ENCODE results near the gene GRIK3.
"Not testable (repeated sequence)": the region's sequence is repeated elsewhere in the genome, so short reads cannot be mapped to it uniquely, and the experiment has no call there.

The GRIK3 gene

DNA sequence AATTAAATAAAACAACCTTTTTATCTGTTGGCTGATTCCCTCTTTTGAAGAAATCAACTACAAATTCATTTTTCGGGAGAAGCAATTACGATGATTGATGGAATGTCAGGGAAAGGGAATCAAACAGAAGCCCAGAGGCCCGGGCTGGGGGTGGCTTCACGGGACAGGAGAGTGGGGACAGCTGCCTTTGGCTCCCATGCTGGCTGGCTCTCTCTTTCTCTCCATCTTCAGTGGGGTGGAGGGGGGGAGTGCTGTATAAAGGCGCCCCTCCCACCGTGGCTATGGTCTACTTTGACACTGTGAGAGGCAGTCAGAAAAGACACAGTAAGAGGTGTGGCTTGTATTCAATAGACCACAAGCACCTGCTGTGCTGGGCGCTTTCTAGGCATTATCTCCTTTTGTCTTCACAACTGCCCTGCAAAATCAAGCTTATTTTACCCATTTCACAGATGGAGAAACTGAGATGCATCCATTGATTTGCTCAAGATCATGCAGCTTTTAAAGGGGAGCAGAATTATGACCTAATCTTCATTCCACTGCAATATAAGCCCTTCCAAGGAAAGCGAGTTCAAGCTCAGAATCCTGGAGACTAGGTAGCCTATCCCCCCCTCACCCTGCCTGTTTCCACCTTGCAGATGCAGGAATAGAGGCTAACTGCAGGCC, 92.9 kb downstream of the GRIK3 start:
- no peak for DNase-seq

DNA sequence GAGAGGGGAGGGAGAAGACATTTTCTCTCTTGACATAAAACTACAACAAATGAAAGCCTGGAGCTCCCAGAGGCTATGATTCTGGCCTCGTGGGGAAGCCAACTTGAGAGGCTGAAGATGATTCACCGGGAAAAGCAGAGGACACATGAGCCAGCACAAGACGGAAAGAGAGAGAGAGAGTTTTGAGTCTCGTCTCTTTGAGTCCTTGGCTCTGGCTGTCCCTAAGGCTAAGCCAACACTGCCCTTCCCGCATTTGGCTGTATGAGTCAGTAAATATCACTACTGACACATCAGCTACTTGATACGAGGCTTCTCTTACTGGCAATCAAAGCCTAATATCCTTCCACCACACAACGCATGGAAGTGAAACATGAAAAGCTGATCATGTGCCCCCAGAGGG, 95.5 kb downstream of the GRIK3 start:
- DNase-seq: peak in 1 of 14 donors; percentile 31

DNA sequence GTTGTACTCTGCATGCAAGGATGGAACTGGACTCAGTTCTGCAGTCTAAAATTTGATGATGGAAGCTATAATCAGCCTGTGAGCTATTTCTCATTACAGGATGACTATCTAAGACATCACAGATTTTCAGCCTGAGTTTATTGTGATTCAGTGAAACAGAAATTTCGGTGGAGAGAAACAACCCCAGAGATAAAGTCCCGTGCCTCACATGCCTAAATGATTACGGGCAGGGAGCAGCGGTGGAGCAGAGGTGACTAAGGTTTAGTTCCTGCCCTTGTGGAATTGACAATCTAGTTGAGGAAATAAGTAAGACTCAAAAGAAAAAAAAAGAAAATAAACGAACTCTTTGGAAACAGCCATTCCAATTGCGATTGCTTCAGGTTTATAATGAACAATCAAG, 96.9 kb downstream of the GRIK3 start:
- no peak for DNase-seq

DNA sequence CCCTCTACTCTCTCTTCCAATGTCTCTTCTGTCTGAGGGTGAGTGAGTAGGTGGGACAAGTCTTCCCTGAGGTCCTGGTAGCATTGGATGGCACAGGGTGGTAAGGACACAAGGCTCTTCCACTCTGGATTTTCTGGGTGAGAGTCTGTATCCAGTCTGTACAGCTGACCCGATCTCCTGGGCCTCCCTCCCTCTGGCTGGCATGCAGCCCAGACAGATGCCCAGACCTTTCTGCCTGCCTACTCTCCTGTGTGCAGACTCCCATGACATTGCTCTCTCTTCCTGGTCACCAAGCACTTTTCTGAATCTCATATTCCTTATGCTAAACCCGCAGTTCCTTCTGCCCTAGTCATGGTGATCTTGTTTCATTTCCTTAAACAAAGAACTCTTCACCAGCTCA, 100.3 kb downstream of the GRIK3 start:
- no peak for DNase-seq

DNA sequence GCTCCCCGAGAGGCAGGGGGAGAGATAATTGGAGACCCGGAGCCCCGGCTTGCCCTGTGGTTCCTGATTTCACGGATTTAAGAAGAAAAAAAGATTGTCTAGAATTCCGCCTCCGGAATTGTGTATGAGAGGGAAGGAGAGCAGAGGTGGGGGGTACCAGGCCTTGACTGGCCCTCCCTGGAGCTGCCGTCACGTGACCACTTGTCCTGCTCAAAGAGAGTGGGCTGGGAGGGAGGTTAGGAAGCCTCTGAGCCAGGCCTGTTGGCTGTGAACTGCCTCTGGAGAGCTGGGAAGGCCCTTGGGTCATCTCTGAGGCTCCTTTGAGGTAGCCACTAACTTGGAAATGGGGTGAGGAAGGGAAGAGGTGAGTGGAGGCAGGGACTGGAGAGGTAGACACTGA, 106.5 kb downstream of the GRIK3 start:
- no peak for DNase-seq

DNA sequence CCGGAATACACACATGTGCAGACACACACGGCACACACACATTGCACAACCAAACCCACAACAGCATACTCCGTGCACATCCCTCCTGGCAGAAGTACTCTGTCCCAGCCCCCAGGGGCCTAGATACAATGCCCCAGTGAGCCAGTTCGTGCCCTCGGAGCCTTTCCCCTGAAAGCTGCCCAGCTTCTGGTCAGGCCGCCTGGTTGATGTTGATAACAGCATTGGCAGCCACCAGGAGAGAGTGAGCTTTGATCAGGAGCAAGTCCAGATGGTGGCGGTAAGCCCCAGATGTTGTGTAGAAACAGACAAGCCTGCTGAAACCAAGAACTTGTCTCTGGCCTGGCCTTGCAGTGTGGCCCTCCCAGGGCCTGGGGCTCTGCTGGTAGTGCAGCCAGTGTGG, 109.1 kb downstream of the GRIK3 start:
- no peak for DNase-seq

DNA sequence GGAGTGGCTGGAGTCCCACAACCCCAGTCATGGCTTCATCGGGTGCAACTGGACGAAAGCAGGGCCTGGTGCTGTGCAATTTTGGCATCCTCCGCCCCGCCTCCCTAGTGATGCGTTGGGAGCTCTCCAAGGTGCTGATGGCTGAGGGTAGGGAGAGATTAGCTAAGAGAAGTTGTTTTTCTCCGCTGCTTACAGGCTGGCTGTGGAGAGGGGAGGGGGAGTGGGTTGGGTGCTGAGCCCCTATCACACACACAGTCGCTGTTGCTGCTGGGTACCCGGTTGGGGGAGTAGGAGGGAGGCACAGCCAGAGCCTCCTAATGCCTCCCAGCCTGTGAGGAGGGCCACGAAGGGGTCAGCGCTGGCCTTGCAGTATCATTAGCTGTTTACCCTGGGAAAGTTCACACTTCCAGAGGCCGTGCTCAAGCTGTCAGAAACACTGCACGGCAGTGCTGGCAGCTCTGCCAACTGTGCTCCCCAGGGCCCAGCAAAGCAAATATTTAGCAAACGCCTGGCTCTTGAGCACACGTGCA, 110.0 kb downstream of the GRIK3 start:
- peak in 10 of 14 donors; percentile 1 to 51 (median 8) for DNase-seq

DNA sequence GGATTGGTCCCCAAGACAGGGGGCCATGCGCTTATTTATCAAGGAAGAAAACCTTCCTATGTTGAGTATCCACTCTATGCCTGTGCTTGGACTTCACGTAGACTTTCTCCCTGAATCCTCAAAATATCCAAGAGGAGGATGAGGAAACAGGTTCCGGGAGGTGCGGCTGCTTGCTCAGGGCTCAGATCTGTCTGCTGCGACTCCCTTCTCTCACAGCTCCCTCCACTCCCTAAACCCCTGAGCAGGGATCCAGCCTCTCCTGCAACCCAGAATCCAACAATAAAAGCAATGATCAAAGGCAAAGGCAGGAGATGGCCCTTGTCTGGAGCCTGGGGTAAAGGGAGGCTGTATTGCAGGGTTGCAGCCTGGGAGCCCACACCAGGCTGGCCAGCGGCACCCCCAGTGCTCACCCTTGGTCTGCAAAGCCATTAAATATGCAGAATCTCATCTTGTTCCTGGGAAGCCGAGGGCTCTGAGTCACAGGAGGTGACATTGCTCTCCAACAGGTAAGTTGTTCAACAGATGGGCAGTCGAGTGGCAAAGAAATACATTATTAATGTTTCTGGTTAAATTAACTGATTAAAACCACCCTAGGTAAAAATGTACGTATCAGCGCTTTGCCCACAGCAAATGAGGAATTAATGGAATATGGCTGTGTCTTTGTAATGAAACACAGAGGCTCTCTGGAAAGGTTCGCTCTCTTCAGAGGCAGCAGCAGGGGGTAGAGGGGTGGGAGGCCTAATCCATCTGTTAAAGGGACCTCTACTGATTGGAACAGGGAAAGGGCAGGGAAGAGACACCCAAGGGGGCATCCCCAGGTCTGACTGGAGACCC, 111.5 kb downstream of the GRIK3 start:
- DNase-seq: no peak

DNA sequence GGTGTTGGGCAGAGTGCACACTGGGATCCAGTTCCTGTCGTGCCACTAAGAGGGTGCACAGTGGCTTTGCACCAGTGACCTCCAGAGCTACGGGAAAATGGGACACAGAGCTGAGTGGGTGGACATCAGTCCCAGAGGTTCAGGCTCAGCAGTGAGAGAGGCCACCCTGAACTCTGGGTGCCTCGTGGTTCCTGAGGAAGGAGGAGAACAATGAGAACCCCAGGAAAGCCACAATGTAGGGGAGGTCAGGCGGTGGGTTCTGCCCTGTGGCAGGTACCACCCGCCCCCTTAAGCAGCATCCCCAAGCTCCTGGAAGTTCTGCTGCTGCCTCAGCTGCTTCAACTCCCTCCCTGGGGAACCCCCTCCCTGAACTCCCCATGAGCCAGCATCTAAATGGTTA, 112.2 kb downstream of the GRIK3 start:
- no peak for DNase-seq

DNA sequence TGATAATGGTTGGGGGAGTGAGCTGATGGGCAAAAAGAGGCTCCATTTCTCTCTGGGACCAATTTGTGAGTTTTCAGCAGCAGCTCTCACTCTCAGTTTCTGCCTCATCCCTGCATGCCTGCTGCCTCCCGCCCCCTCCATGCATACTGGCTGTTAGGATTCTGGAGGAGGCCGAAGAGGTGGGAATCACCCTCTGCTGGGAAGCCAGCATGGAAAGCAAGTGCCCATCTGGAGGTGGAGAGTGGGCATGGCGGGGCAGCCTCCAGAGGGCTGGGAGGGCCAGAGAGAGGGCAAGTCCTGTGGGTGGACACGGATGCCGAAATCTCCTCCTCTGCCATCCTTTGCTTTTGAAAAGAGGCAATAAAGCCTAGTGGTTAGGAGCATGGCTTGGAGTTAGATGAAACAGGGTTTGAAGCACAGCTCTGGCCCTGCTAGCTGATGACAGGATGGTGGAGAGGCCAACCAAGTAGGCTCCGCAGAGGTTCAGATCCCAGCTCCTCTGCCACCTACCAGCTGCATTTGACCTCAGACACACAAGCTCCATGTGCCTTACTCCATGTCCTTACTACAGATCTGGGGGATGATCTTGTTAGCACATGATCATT, 113.4 kb downstream of the GRIK3 start:
- no peak for DNase-seq

DNA sequence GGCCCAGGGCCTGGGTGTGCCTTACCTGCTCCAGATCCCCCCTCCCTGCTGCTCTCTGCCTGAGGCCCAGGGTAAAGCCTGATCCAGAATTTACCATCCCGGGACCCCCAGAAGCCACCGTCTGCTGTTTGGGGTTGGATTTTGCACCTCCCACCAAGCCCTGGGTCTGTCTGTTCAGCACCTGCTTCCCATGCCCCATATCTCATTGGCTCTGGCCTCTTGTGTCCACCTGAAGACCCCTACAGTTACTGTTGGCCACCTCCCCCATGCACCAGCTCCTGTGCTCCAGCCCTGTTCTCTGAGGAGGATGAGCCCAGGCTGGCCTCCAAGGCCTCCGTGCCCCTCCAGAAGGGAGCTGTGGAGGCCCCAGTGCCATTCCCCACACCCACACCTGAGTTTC, 113.9 kb downstream of the GRIK3 start:
- no peak for DNase-seq

DNA sequence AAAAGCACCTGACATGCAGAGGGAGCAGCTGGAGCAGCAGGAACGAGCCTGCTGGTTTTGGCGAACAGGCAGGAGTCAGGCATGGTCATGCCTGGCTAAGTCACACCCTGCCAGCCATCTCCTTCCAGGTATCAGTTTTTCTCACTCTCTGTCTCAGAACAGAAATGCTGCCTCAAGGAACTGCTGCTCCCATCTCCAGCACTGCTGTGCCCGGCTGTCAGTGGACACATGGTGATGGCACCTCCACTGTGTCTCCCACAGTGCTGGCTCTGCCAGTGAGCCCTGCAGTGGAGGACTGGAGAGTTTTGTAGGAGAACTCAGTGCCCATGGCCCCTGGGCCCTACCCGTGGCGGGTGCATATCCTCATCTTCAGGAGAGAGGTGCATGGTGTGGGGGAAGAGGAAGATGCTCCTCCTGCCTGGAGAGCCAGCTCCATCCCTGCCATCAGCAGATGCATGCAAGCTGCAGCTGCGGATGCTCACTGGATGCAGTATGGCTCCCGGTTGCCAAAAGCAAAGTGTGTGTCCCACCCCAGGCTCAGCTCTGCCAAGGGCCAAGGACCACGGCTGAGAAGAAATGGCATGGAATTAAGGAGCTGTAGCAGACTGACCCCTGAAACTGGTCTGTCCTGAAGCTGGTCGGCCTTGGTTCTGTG, 114.7 kb downstream of the GRIK3 start:
- no peak for DNase-seq

DNA sequence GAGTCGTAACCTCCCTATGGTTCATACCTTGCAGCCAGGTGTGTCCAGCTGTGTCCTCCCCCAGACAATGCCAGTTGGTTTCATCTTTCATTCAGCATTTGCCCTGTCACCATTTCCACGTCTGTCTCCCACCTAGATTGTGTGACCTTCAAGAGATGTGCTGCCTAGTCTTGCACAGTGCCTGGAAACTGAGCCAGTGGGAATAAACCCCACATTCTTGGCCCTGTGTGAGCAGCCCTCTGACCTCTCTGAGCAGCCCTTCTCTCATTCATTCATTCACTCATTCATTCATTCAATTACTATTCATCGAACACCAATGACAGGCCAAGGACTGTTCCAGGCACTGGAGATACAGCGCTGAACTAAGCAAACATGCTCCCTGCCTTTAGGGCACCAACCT, 115.7 kb downstream of the GRIK3 start:
- DNase-seq: no peak

DNA sequence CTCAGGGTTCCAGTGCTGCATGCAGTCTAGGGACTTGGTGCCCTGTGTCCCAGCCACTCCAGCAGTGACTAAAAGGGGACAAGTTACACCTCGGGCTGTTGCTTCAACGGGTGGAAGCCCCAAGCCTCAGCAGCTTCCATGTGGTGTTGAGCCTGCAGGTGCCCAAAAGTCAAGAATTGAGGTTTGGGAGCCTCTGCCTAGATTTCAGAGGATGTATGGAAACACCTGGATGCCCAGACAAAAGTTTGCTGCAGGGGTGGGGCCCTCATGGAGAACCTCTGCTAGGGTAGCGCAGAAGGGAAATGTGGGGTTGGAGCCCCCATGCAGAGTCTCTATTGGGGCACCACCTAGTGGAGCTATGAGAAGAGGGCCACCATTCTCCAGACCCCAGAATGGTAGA, 117.8 kb downstream of the GRIK3 start:
- DNase-seq: not testable (repeated sequence)

DNA sequence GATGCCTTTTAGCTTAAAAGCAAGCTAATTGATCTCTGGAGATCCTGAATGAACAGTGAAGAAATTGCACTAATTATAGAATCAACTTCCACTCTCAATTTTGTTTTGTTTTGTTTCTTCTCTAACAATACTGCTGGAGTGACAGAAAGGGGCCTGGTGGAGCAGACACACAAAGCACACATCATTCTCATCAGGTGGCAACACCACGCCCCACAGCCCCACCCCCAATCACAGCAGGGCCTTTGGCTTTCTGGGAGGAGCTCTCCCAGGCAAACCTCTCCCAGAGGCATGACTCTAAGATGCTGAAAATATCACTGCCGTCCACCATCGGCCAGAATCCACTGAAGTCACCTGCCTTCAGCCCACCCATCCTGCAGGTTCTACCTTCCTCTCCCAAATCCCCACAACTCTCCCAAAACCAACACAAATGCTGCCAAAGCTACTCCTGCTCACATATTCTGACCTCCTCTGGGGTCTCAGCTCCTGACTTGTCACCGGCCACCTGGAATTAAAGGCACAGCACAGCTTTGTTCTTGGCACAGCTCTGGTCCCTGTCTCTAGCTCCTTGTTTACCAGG, 120.7 kb downstream of the GRIK3 start:
- no peak for DNase-seq

DNA sequence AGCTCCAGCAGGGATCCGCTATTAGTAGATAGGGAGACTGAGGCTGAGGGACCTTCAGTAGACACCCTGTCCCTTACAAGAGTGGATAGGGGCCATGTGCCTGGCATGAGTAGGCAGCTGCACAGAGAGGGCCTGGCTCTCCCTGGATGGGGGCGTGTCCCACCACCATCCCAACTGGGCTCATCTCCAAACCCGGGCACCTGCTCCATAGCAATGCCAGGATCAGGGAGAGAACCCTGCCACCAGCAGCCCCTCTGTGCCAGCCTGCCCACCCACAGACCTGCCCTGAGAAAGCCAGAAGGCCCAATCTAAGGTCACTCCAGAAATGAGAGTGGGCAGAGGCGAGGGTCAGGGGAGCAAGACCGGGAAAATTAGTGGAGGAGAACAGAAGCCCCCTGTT, 121.3 kb downstream of the GRIK3 start:
- peak in 1 of 14 donors; percentile 21 for DNase-seq

DNA sequence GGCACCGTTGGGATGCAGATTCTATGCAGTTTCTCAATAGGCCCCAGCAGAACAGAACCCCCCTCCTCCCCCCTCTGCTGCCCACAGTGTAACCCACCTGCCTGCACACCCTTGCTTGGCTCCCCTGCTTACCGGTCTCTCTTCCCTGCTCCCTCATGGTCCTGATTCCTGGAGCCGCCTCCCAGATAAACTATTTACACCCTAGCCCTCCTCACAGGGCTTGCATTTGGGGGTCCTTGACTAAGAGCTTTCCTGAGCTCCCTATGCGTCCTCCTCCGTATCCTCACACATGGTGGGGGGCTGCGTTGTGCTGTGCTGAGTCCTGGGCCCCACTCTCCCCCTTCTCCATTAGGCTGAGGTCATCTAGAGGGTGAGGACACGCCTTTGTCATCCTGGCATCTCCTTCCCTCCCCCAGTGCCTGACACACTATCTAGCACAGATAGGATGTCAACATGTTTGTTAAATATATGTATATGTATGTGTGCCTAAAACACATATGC, 121.9 kb downstream of the GRIK3 start:
- no peak for DNase-seq

DNA sequence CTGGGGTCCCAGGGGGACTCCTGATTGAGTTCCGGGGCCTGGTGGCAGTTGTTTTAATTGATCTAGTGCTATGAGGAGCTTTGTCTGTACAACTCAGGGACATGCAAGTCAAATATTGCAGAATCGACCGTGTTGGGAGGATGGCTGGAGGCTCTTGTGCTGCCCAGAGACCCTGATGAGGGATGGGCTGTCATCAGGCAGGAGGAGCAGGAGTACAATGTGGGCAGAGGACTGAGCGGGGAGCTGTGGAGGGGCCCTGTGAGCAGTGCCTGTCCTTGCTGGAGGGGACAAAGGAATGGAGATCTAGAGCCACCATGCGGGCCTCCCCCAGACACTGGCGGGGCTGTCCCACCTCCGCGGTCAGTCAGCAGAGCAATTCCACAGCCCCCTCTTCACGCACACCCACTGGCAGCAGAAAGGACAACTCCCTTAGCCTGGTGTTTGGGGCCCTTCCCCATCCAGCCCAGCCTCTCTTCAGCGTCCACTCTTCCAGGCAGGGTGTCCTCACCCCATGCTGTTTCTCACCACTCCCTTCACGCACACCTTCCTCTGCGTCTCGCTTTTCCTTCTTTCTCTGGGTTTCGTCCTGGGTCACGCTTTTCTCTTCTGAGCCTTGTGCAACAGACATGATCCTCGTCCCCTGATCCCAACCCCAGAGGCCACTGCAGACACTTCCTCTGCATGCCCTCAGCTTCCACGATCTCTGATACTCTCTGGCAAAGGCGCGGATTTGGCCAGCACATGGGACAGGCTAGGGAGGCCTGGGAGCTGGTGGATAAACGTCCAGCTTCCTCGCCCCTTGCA, 122.6 kb downstream of the GRIK3 start:
- no peak for DNase-seq

DNA sequence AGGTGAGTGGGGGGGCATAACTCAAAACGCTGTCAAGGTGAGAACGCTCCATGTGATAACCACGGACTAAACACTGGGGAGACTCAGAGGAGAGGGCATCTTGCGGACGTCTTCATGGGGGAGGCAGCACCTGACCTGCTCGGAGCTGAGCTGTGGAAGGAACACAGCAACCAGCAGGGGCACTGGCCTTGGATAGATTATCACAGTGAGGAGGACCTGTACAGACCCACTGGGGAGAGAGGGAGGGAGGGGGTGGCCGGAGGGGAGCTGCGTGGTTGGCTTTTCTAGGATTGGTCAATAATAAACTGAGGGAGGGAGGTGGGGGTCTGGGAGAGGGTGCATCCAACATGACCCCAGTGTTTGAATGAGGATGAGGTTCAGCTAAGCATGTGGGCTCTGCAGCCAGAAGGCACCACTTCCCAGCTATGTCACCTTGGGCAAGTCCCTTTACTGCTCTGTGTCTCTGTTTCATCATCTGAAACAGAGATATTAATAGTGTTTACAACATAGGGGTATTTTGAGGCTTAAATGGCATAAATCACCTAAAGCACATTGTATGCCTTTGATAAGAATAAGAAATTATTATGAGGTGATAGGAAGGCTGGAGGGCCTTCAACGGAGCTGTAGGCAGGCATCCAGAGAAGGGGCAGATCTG, 123.3 kb downstream of the GRIK3 start:
- DNase-seq: no peak

DNA sequence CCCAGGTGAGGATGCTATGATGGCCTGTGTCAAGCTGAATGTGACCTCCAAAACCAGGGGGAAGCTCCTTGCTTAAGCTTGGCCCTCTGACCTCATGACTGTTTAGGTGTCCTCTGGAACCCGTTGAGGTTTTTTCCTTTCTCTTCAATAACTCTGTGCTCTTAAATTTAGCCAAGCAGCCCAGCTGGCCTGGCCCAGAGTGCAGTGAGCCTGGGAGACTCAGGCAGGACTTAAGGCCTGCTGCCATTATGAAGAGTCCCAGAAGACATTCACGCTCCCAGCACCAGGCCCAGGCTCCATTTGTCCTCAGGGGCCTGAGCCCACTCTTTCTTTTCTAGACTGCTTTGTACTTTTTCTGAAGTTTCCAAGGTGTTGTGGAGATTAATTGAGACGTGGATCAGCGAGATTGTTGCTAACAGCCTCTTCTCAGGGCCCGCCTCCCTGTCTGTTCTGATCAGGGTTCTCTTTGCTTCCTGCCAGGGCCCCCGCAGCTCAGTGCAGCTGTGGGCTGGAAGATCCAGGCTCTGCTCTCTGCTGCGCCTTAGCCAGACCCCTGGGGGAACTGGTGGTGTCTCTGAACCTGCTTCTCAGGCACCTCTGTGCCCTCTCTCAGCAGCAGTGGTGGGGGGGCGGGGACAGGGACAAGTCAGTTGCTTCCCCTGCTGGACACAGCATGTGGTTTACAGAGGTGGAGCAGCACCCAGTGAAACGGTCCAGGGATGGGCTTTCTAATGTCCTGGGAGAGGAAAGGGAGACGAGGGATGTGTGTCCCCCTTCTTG, 124.2 kb downstream of the GRIK3 start:
- DNase-seq: no peak

Measured in C1 segment of cervical spinal cord (tissue), 14 donors.